Stomach (tissue), 9 donors: ENCODE measurements around the gene GJC1. TPM values are rescaled to one million over a fixed set of nuclear protein-coding genes. Genes with fewer than 3 reads are reported as not detected.

Source experiments
- DNase-seq, 2 donors: peaks; one replicate each; pipeline versions ENCODE4 v3.0.0 to v3.0.0-alpha.2; 2013 to 2019
- H3K27ac ChIP-seq, 5 donors: fragments of 200-600 bp in 4 of 5; sonication (generic) in 4 of 5; one replicate each; pipeline ENCODE4 v1.5.1; 2013 to 2019; ENCODE audit warnings: mild to moderate bottlenecking in 1 of 5, moderate library complexity in 1 of 5
- H3K27me3 ChIP-seq, 3 donors: fragments of 200-600 bp; sonication (generic); one replicate each; pipeline ENCODE4 v1.5.1; 2017 to 2019; ENCODE audit warnings: mixed run types in 1 of 3
- H3K36me3 ChIP-seq, 4 donors: fragments of 200-600 bp; sonication (generic); 1 replicate in 3 of 4; 2 replicates in 1 of 4; pipeline ENCODE4 v1.5.1; 2016 to 2019
- H3K4me1 ChIP-seq, 4 donors: fragments of 200-600 bp; sonication (generic); one replicate each; pipeline ENCODE4 v1.5.1; 2016 to 2019
- H3K4me3 ChIP-seq, 4 donors: fragments of 200-600 bp; sonication (generic) in 3 of 4; one replicate each; pipeline ENCODE4 v1.5.1; 2016 to 2019; ENCODE audit warnings: mild to moderate bottlenecking in 1 of 4
- H3K9me3 ChIP-seq, 4 donors: fragments of 200-600 bp; sonication (generic); one replicate each; pipeline ENCODE4 v1.5.1; 2016 to 2019
- EP300 ChIP-seq: sonication (generic); formaldehyde crosslinking; IDR thresholded peaks from one replicate; pipeline ENCODE4 v1.6.1; 2017; ENCODE audit warnings: antibody characterized with exemption
- POLR2A ChIP-seq, 4 donors: fragments of 450-650 bp; IDR thresholded peaks; one replicate each; pipeline ENCODE4 v1.6.1; 2016; ENCODE audit warnings: antibody characterized with exemption in 4 of 4, control low read depth in 2 of 4, mild to moderate bottlenecking in 1 of 4, moderate library complexity in 1 of 4
- POLR2AphosphoS5 ChIP-seq, 3 donors: sonication (generic); formaldehyde crosslinking; IDR thresholded peaks; one replicate each; pipeline ENCODE4 v1.6.1; 2016; ENCODE audit warnings: antibody characterized with exemption in 3 of 3
- WGBS, 5 donors: extraction: QIAGEN DNeasy Blood & Tissue Kit in 3 of 5; methylation state at CpG; one replicate each; pipeline versions ENCODE4 v1.1.5 to v1.1.7; 2013 to 2018; 5-methylcytosine and 5-hydroxymethylcytosine counted together
- intact Hi-C: fragments of 100-400 bp; cut with DNase I; formaldehyde crosslinking; loops from one replicate; pipeline ENCODE4 v1.15.1; 2023; ENCODE audit warnings: low total_unique reads
- polyA plus RNA-seq, 3 donors: library from polyadenylated mRNA; stranded (reverse); fragments of 200-250 nt; gene quantifications; one replicate each; pipeline ENCODE4 v1.2.3, GENCODE V29; 2013
- total RNA-seq, 5 donors: library from RNA; depleted of rRNA; stranded (reverse); fragments of >200 nt; gene quantifications; one replicate each; pipeline versions ENCODE4 v1.1.0 to v1.2.3, GENCODE V29; 2014 to 2016
- TF ChIP-seq, protein P1 (sequence below), 7 experiments: fragments of 450-650 bp in 4 of 7; fragments of 200-600 bp in 3 of 7; sonication (generic) in 3 of 7; IDR thresholded peaks; one replicate each; pipeline ENCODE4 v1.5.1; 2016 to 2019; ENCODE audit warnings: antibody characterized with exemption in 7 of 7, control low read depth in 2 of 7, mild to moderate bottlenecking in 1 of 7
- donor health status: healthy with polysubstance abuse.
- donor health status: Bipolar disorder and iron deficiency.
- donor health status: healthy.

Gene GJC1
- total and polyA plus RNA-seq, 8 donors: 0.31 to 53.1 (median 10.4) TPM

DNA sequence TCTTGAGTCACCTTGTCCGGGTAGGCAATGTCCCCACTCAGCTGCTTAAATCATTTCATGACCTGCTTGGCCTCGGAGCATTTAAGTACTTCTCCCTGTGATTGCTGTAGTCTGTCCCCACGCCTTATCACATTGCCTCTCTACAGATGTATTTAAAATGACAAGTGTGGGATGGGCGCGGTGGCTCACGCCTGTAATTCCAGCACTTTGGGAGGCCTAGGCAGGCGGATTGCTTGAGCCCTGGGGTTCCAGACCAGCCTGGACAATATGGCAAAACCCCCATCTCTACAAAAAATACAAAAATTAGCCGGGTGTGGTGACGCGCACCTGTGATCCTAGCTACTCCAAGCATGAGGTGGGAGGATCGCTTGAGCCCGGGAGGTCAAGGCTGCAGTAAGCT is 1.3 kb upstream of the GJC1 start:
- intact Hi-C loops: no loop called here
- TF ChIP-seq, protein P1, sequence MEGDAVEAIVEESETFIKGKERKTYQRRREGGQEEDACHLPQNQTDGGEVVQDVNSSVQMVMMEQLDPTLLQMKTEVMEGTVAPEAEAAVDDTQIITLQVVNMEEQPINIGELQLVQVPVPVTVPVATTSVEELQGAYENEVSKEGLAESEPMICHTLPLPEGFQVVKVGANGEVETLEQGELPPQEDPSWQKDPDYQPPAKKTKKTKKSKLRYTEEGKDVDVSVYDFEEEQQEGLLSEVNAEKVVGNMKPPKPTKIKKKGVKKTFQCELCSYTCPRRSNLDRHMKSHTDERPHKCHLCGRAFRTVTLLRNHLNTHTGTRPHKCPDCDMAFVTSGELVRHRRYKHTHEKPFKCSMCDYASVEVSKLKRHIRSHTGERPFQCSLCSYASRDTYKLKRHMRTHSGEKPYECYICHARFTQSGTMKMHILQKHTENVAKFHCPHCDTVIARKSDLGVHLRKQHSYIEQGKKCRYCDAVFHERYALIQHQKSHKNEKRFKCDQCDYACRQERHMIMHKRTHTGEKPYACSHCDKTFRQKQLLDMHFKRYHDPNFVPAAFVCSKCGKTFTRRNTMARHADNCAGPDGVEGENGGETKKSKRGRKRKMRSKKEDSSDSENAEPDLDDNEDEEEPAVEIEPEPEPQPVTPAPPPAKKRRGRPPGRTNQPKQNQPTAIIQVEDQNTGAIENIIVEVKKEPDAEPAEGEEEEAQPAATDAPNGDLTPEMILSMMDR (IDR thresholded peaks at IDR 0.05): no peak
- TF ChIP-seq POLR2A (IDR thresholded peaks at IDR 0.05) (no peak), POLR2AphosphoS5 (IDR thresholded peaks at IDR 0.05) (no peak), EP300 (no peak)

DNA sequence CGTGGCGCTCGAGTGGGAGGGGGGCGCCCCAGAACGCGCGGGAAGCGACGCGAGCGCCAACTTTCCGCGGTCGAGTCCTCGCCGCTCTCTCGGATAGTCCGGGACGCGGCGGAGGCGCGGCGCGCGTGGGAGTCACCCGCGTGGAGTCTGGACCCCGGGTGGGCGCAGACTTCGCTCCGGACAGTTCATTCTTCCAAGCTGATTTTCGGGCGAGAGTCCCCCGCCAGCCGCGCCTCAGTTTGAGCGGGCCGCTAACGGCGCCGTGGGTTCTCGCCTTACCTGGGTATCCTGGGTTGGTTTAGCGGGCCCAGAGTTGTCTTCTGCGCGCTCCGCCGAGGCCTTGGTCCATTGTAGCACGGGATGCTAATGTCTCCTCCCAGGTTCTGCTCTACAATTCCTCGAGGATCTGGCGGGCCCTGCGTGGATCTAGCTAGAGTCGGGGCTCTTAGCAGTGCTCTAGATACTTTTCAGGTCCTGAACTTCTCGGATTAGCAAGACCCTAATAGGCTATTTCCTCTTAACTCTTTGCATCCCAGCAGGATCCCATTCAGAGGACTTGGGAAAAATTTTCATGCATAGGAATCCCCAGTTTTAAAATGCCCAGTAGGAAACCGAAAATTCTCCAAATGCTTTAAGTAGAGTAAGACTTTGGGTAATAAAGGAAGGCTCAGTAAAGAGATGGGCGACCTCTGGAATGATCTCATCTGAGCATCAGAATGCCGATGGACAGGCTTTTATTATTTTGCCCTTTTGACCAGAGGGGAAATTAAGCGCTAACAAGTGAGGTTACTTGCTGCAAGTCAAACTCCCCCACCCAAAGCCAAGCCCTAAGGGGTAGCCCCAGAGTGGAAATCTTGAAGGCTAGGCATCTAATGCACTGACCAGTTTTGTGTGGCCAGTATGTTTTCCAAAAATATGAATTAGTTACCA is 537 bp upstream of the GJC1 start:
- no peaks in the 10 kb centered on the region for H3K9me3 ChIP-seq
- H3K4me3 ChIP-seq: peak overlapping the region; percentile 60 to 70 (median 66)
- H3K4me1 ChIP-seq: peaks cover 17 to 22% (median 20%) of the 10 kb centered on the region in 4 donors
- TF ChIP-seq POLR2A (IDR thresholded peaks at IDR 0.05) (no peak), EP300 (no peak), POLR2AphosphoS5 (IDR thresholded peaks at IDR 0.05) (no peak)
- TF ChIP-seq, protein P1 (IDR thresholded peaks at IDR 0.05): no peak
- DNase-seq: peak in 1 of 2 donors; percentile 52
- peaks cover 8 to 93% (median 61%) of the 10 kb centered on the region in 3 donors for H3K27me3 ChIP-seq
- no peaks in the 10 kb centered on the region for H3K36me3 ChIP-seq
- WGBS, 5 donors: 5 to 20% (median 9%) methylated on average over 10 to 58 of the region's 58 CpGs
- intact Hi-C loops: no loop called here
- H3K27ac ChIP-seq: peak overlapping the region in 4 of 5 donors; percentile 78 to 86 (median 83)

More for the DNA sequence above, 1.3 kb upstream of the GJC1 start:
- H3K27ac ChIP-seq: no peak overlapping the region
- WGBS, 5 donors: 78 to 88% (median 85%) methylated on average over 9 to 12 of the region's 12 CpGs
- no peak for DNase-seq
- no peaks in the 10 kb centered on the region for H3K9me3 ChIP-seq
- H3K27me3 ChIP-seq: peaks cover 8 to 86% (median 55%) of the 10 kb centered on the region in 3 donors
- H3K36me3 ChIP-seq: no peaks in the 10 kb centered on the region
- peaks cover 17 to 22% (median 20%) of the 10 kb centered on the region in 4 donors for H3K4me1 ChIP-seq
- H3K4me3 ChIP-seq: no peak overlapping the region

DNA sequence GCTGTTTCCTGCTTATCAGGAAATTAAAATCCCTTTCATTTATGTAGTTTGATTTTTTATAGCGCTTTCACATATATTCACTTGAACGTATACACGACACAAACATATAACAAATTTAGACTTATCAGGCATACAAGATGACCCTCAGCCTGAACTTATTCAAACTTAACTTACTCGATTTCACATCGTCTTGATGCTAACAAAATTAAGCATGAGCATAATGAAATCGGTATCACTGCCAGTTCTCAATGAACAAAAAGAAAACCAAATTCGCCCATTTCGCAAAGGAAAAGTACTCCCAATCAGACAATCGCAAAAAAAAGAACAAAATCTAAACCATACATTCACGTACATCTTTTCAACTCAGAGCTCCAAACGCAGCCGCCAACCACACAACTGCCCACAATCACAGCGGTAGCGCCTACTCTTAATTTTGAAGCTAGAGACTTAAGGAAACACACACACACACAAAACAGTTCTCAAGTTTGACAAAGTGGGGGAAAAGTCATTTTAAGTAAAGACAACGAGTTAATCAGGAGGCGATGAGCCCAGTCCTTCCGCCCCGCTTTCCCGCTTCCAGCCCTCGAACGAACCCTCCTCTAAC is 1.1 kb downstream of the GJC1 start:
- Histone ChIP-seq H3K4me3 (peak overlapping the region; percentile 60 to 70 (median 66)), H3K4me1 (peaks cover 17 to 22% (median 20%) of the 10 kb centered on the region in 4 donors), H3K27ac (peak overlapping the region; percentile 46 to 86 (median 80)), H3K36me3 (no peaks in the 10 kb centered on the region), H3K9me3 (no peaks in the 10 kb centered on the region), H3K27me3 (peaks cover 8 to 98% (median 65%) of the 10 kb centered on the region in 3 donors)
- TF ChIP-seq EP300 (no peak), POLR2AphosphoS5 (IDR thresholded peaks at IDR 0.05) (no peak), POLR2A (IDR thresholded peaks at IDR 0.05) (no peak)
- TF ChIP-seq, protein P1 (IDR thresholded peaks at IDR 0.05): no peak
- intact Hi-C loops: no loop called here
- peak in 1 of 2 donors; percentile 61 for DNase-seq
- 5 to 11% (median 10%) methylated on average over 21 of the region's 21 CpGs for WGBS, 5 donors

DNA sequence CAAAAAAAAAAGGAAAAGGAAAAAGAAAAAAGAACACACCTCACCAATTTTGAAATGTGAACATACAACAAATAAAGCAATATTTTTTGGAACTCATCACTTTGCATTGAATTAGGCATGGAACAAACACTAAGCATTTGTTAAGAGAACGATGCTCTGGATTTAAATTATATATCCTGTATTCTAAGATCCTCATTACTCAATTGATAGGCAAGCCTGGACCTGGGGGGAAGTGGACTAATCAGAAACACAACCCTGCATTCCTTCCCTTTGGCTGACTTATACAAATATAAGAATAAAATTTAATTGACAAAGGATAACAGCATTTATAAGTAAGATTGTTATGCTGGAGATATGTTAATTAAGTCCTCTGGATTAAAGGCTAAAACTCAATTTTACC is 2.2 kb downstream of the GJC1 start:
- peak overlapping the region in 3 of 4 donors; percentile 6 to 63 (median 60) for H3K4me3 ChIP-seq
- 62 to 81% (median 73%) methylated on average over 1 of the region's 1 CpG for WGBS, 5 donors
- peaks cover 8 to 97% (median 65%) of the 10 kb centered on the region in 3 donors for H3K27me3 ChIP-seq

More for the DNA sequence above, 2.2 kb downstream of the GJC1 start:
- Histone ChIP-seq H3K9me3 (no peaks in the 10 kb centered on the region), H3K27ac (peak overlapping the region in 2 of 5 donors; percentile 36 to 86), H3K36me3 (no peaks in the 10 kb centered on the region), H3K4me1 (peaks cover 17 to 22% (median 20%) of the 10 kb centered on the region in 4 donors)
- TF ChIP-seq, protein P1 (IDR thresholded peaks at IDR 0.05): no peak
- TF ChIP-seq POLR2A (IDR thresholded peaks at IDR 0.05) (no peak), EP300 (no peak), POLR2AphosphoS5 (IDR thresholded peaks at IDR 0.05) (no peak)
- DNase-seq: no peak
- intact Hi-C loops: no loop called here
